ENCODE measurements around the gene ADAMTS14.
"Not testable (repeated sequence)": the region's sequence is repeated elsewhere in the genome, so short reads cannot be mapped to it uniquely, and the experiment has no call there.

GRCh38 chr10:70631735-70632134 lies 40.6 kb upstream of the ADAMTS14 start:
- not testable (repeated sequence) for TF ChIP-seq EZH2 (IDR thresholded peaks at IDR 0.05); POLR2AphosphoS5 (IDR thresholded peaks at IDR 0.05; ENCODE audit: borderline replicate concordance, low read depth, low read length); FOXP2 (optimal IDR thresholded peaks at IDR 0.05; ENCODE audit: control extremely low read depth, extremely low read length, insufficient read depth)
